ENCODE results near the gene NRL. TPM values are rescaled to one million over a fixed set of nuclear protein-coding genes. Genes with fewer than 3 reads are reported as not detected.
A peak's percentile ranks its signal among the peaks of the same experiment; 100 is the strongest.

NRL gene
- total RNA-seq, 1 donor from 2014 or later = 3.6 TPM

- Histone ChIP-seq H3K27me3 (ENCODE audit: control insufficient read depth, insufficient read depth, low read length) (peaks cover 21% of the 10 kb centered on the region), H3K4me3 (ENCODE audit: low read depth, low read length) (no peak overlapping the region), H3K36me3 (ENCODE audit: control insufficient read depth, insufficient read depth, low read length) (no peaks in the 10 kb centered on the region)
- DNase-seq (ENCODE audit: low read depth) = no peak
- TF ChIP-seq, protein P1, sequence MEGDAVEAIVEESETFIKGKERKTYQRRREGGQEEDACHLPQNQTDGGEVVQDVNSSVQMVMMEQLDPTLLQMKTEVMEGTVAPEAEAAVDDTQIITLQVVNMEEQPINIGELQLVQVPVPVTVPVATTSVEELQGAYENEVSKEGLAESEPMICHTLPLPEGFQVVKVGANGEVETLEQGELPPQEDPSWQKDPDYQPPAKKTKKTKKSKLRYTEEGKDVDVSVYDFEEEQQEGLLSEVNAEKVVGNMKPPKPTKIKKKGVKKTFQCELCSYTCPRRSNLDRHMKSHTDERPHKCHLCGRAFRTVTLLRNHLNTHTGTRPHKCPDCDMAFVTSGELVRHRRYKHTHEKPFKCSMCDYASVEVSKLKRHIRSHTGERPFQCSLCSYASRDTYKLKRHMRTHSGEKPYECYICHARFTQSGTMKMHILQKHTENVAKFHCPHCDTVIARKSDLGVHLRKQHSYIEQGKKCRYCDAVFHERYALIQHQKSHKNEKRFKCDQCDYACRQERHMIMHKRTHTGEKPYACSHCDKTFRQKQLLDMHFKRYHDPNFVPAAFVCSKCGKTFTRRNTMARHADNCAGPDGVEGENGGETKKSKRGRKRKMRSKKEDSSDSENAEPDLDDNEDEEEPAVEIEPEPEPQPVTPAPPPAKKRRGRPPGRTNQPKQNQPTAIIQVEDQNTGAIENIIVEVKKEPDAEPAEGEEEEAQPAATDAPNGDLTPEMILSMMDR (IDR thresholded peaks at IDR 0.05; ENCODE audit: insufficient read depth, low read length, poor library complexity, severe bottlenecking) = no peak
Observed at GRCh38 chr14:24060443-24060842, 54.3 kb downstream of the NRL start.

GRCh38 chr14:24059841-24060388 is 54.8 kb downstream of the NRL start:
- DNase-seq (ENCODE audit: low read depth) = no peak
- no peaks in the 10 kb centered on the region for H3K36me3 ChIP-seq (ENCODE audit: control insufficient read depth, insufficient read depth, low read length)
- peaks cover 21% of the 10 kb centered on the region for H3K27me3 ChIP-seq (ENCODE audit: control insufficient read depth, insufficient read depth, low read length)
- TF ChIP-seq, protein P1 (IDR thresholded peaks at IDR 0.05; ENCODE audit: insufficient read depth, low read length, poor library complexity, severe bottlenecking) = no peak
- no peak overlapping the region for H3K4me3 ChIP-seq (ENCODE audit: low read depth, low read length)

- DNase-seq (ENCODE audit: low read depth) = no peak
- H3K4me3 ChIP-seq (ENCODE audit: low read depth, low read length) = no peak overlapping the region
- TF ChIP-seq, protein P1 (IDR thresholded peaks at IDR 0.05; ENCODE audit: insufficient read depth, low read length, poor library complexity, severe bottlenecking) = no peak
- H3K27me3 ChIP-seq (ENCODE audit: control insufficient read depth, insufficient read depth, low read length) = peaks cover 22% of the 10 kb centered on the region
- no peaks in the 10 kb centered on the region for H3K36me3 ChIP-seq (ENCODE audit: control insufficient read depth, insufficient read depth, low read length)
Observed at GRCh38 chr14:24058951-24059475, 55.7 kb downstream of the NRL start.

GRCh38 chr14:24058260-24058950 is 56.3 kb downstream of the NRL start:
- no peak overlapping the region for H3K4me3 ChIP-seq (ENCODE audit: low read depth, low read length)
- H3K36me3 ChIP-seq (ENCODE audit: control insufficient read depth, insufficient read depth, low read length) = no peaks in the 10 kb centered on the region
- peaks cover 22% of the 10 kb centered on the region for H3K27me3 ChIP-seq (ENCODE audit: control insufficient read depth, insufficient read depth, low read length)
- no peak for DNase-seq (ENCODE audit: low read depth)
- TF ChIP-seq, protein P1 (IDR thresholded peaks at IDR 0.05; ENCODE audit: insufficient read depth, low read length, poor library complexity, severe bottlenecking) = peak; percentile 81

DNA sequence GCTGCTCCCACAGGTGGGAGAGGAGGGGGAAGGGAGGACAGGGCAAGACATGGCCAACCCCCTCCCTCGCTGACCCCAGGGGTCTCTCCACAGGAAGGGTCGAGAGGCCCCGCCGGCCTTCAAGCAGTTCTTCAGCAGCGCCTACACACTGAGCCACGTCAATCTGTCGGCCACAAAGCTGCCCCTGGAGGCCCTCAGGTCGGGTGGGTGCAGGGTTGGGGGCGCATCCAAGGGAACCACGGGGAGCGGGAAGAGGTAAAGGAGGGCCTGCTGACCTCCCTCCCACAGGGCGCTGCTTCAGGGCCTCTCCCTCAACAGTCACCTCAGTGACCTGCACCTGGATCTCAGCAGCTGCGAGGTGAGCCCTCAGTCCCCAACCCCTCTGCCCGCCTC is 56.9 kb downstream of the NRL start:
- no peak for DNase-seq (ENCODE audit: low read depth)
- no peak overlapping the region for H3K4me3 ChIP-seq (ENCODE audit: low read depth, low read length)
- peaks cover 25% of the 10 kb centered on the region for H3K27me3 ChIP-seq (ENCODE audit: control insufficient read depth, insufficient read depth, low read length)
- H3K36me3 ChIP-seq (ENCODE audit: control insufficient read depth, insufficient read depth, low read length) = no peaks in the 10 kb centered on the region
- TF ChIP-seq, protein P1 (IDR thresholded peaks at IDR 0.05; ENCODE audit: insufficient read depth, low read length, poor library complexity, severe bottlenecking) = no peak

All from kidney epithelial cell (primary cell).